HG03196 (cell line): ENCODE measurements around the gene TBC1D7.

Experiments used
- ATAC-seq: cut with Tn5 transposase; IDR thresholded peaks from one replicate; pipeline ENCODE4 v1.9.1; 2021; ENCODE audit not compliant: unreplicated experiment

TBC1D7 gene

GRCh38 chr6:13328076-13328874 is at the start of gene TBC1D7:
Gene TBC1D7 (minus strand): TSS chr6:13328537. CDS start chr6:13326898, 1,639 bp downstream.
- peak; percentile 86 for ATAC-seq

GRCh38 chr6:13377054-13377758 is 48.9 kb upstream of the TBC1D7 start:
- no peak for ATAC-seq

- peak; percentile 59 for ATAC-seq
These were observed 47.1 kb upstream of the TBC1D7 start for GRCh38 chr6:13375360-13375878.

- ATAC-seq, result no peak
These were observed 45.6 kb upstream of the TBC1D7 start for GRCh38 chr6:13373919-13374318.

GRCh38 chr6:13373488-13373886 is 45.1 kb upstream of the TBC1D7 start:
- no peak for ATAC-seq

GRCh38 chr6:13372688-13373487 is 44.6 kb upstream of the TBC1D7 start:
- no peak for ATAC-seq

- ATAC-seq, result no peak
These were observed 43.7 kb upstream of the TBC1D7 start for GRCh38 chr6:13372076-13372475.

- ATAC-seq, result no peak
These were observed 43.2 kb upstream of the TBC1D7 start for GRCh38 chr6:13371421-13372072.

- no peak for ATAC-seq
These were observed 42.3 kb upstream of the TBC1D7 start for GRCh38 chr6:13370623-13371022.

GRCh38 chr6:13369591-13369990 is 41.3 kb upstream of the TBC1D7 start:
- no peak for ATAC-seq

- no peak for ATAC-seq
These were observed 40.4 kb upstream of the TBC1D7 start for GRCh38 chr6:13368731-13369115.

GRCh38 chr6:13368079-13368730 is 39.9 kb upstream of the TBC1D7 start:
- no peak for ATAC-seq

GRCh38 chr6:13367396-13367795 is 39.1 kb upstream of the TBC1D7 start:
- ATAC-seq, result no peak

GRCh38 chr6:13365320-13365719 is 37.0 kb upstream of the TBC1D7 start:
- no peak for ATAC-seq

- no peak for ATAC-seq
These were observed 36.5 kb upstream of the TBC1D7 start for GRCh38 chr6:13364842-13365241.

- no peak for ATAC-seq
These were observed 34.1 kb upstream of the TBC1D7 start for GRCh38 chr6:13362412-13362811.

GRCh38 chr6:13360671-13361540 is 32.6 kb upstream of the TBC1D7 start:
- ATAC-seq, result no peak

GRCh38 chr6:13359287-13359686 is 30.9 kb upstream of the TBC1D7 start:
- no peak for ATAC-seq

GRCh38 chr6:13358511-13358910 is 30.2 kb upstream of the TBC1D7 start:
- ATAC-seq, result no peak
